WTC11 (cell line): ENCODE data around the gene LMF1. TPM values are rescaled to one million over a fixed set of nuclear protein-coding genes. Genes with fewer than 3 reads are reported as not detected.

Source experiments
- ATAC-seq: fragments of 200-7000 bp; cut with Tn5 transposase; 2 replicates; pipeline ENCODE4 v1.10.0; 2021; ENCODE audit warnings: mild to moderate bottlenecking, moderate library complexity
- CTCF ChIA-PET: fragments of 300-600 bp; sonication (Branson Sonifier 250); formaldehyde crosslinking; loops from one replicate; lab custom pipeline; 2021; ENCODE audit warnings: antibody characterized with exemption; lab: Charles Lee
- POLR2A ChIA-PET: fragments of 350-600 bp; sonication (Branson Sonifier 250); formaldehyde crosslinking; loops from one replicate; lab custom pipeline; 2021; ENCODE audit warnings: antibody characterized with exemption; lab: Charles Lee
- DNase-seq: peaks from one replicate; pipeline ENCODE4 v3.0.0; 2021; ENCODE audit warnings: low spot score
- H3K27ac Mint-ChIP-seq: 2 replicates; pipeline ENCODE4 v1.8.0; 2021; ENCODE audit warnings: mixed read lengths
- H3K27me3 Mint-ChIP-seq: 2 replicates; pipeline ENCODE4 v1.8.0; 2021; ENCODE audit warnings: low read depth, mild to moderate bottlenecking, moderate library complexity, mixed read lengths
- H3K36me3 Mint-ChIP-seq: 2 replicates; pipeline ENCODE4 v1.8.0; 2021; ENCODE audit warnings: mixed read lengths
- H3K4me1 Mint-ChIP-seq: 2 replicates; pipeline ENCODE4 v1.8.0; 2022; ENCODE audit warnings: mixed read lengths
- H3K4me3 Mint-ChIP-seq: 2 replicates; pipeline ENCODE4 v1.8.0; 2021; ENCODE audit warnings: mild to moderate bottlenecking, moderate library complexity, mixed read lengths
- H3K9me3 Mint-ChIP-seq: 2 replicates; pipeline ENCODE4 v1.8.0; 2021; ENCODE audit warnings: mixed read lengths
- ARID4B ChIP-seq: sonication (generic); formaldehyde crosslinking; IDR thresholded peaks from 2 replicates; pipeline ENCODE4 v1.8.0; 2023; ENCODE audit warnings: missing genetic modification reagents, mild to moderate bottlenecking, borderline replicate concordance
- ATF6 ChIP-seq: sonication (generic); formaldehyde crosslinking; IDR thresholded peaks from 2 replicates; pipeline ENCODE4 v1.8.1; 2023; ENCODE audit warnings: mild to moderate bottlenecking, missing genetic modification reagents
- CBFB ChIP-seq: sonication (generic); formaldehyde crosslinking; IDR thresholded peaks from 2 replicates; pipeline ENCODE4 v1.8.1; 2022; ENCODE audit warnings: mild to moderate bottlenecking, low read depth, missing genetic modification reagents
- CREB1 ChIP-seq: sonication (generic); formaldehyde crosslinking; IDR thresholded peaks from 2 replicates; pipeline ENCODE4 v1.8.0; 2023; ENCODE audit warnings: mild to moderate bottlenecking, missing genetic modification reagents
- CREM ChIP-seq: sonication (generic); formaldehyde crosslinking; IDR thresholded peaks from 2 replicates; pipeline ENCODE4 v1.8.1; 2022; ENCODE audit warnings: mild to moderate bottlenecking, missing genetic modification reagents, moderate library complexity
- E2F1 ChIP-seq: sonication (generic); formaldehyde crosslinking; IDR thresholded peaks from 2 replicates; pipeline ENCODE4 v1.8.0; 2022; ENCODE audit warnings: mild to moderate bottlenecking, missing genetic modification reagents
- E2F4 ChIP-seq: sonication (generic); formaldehyde crosslinking; IDR thresholded peaks from 2 replicates; pipeline ENCODE4 v1.8.1; 2022; ENCODE audit warnings: low read depth, mild to moderate bottlenecking, moderate library complexity, missing genetic modification reagents, borderline replicate concordance
- FOXP4 ChIP-seq: sonication (generic); formaldehyde crosslinking; IDR thresholded peaks from 2 replicates; pipeline ENCODE4 v1.8.0; 2022; ENCODE audit warnings: mild to moderate bottlenecking, missing genetic modification reagents
- GRHL2 ChIP-seq: fragments of 250-450 bp; sonication (Bioruptor Pico); IDR thresholded peaks from 2 replicates; pipeline ENCODE4 v1.8.0; 2022; ENCODE audit warnings: mild to moderate bottlenecking, moderate library complexity; ENCODE audit not compliant: insufficient replicate concordance, severe bottlenecking
- HMGXB4 ChIP-seq: sonication (generic); formaldehyde crosslinking; IDR thresholded peaks from 2 replicates; pipeline ENCODE4 v1.8.1; 2023; ENCODE audit warnings: mild to moderate bottlenecking, moderate library complexity, missing genetic modification reagents
- JAZF1 ChIP-seq: fragments of 250-450 bp; sonication (Bioruptor Pico); IDR thresholded peaks from 2 replicates; pipeline ENCODE4 v1.9.0; 2021; ENCODE audit warnings: moderate library complexity, mild to moderate bottlenecking, inconsistent platforms
- NFATC4 ChIP-seq: fragments of 250-450 bp; sonication (Bioruptor Pico); IDR thresholded peaks from 2 replicates; pipeline ENCODE4 v1.9.0; 2021; ENCODE audit warnings: mild to moderate bottlenecking
- NR2C2 ChIP-seq: sonication (generic); formaldehyde crosslinking; IDR thresholded peaks from 2 replicates; pipeline ENCODE4 v1.8.0; 2022; ENCODE audit warnings: mild to moderate bottlenecking, missing genetic modification reagents
- PRRX2 ChIP-seq: fragments of 250-450 bp; sonication (Bioruptor Pico); IDR thresholded peaks from 2 replicates; pipeline ENCODE4 v1.8.0; 2021; ENCODE audit warnings: mild to moderate bottlenecking
- SMAD4 ChIP-seq: sonication (generic); formaldehyde crosslinking; IDR thresholded peaks from 2 replicates; pipeline ENCODE4 v1.8.0; 2022; ENCODE audit warnings: mild to moderate bottlenecking, missing genetic modification reagents
- SOX15 ChIP-seq: fragments of 250-450 bp; sonication (Bioruptor Pico); IDR thresholded peaks from 2 replicates; pipeline ENCODE4 v1.9.0; 2021; ENCODE audit warnings: mild to moderate bottlenecking
- ZBTB43 ChIP-seq: sonication (generic); formaldehyde crosslinking; IDR thresholded peaks from 2 replicates; pipeline ENCODE4 v1.8.1; 2023; ENCODE audit warnings: mild to moderate bottlenecking, missing genetic modification reagents
- ZNF121 ChIP-seq: sonication (generic); formaldehyde crosslinking; IDR thresholded peaks from 2 replicates; pipeline ENCODE4 v1.8.0; 2023; ENCODE audit warnings: missing genetic modification reagents
- ZNF512 ChIP-seq: sonication (generic); formaldehyde crosslinking; IDR thresholded peaks from 2 replicates; pipeline ENCODE4 v1.8.1; 2022; ENCODE audit warnings: missing genetic modification reagents, borderline replicate concordance
- total RNA-seq: library from RNA; stranded (reverse); gene quantifications from 3 replicates; pipeline ENCODE4 v1.2.3, GENCODE V29; 2021

Gene LMF1
- total RNA-seq, 1 experiment from 2014 or later, result 10.5 TPM

- no peak for TF ChIP-seq ZBTB43 (CRISPR knock-in tag)
- no peak for TF ChIP-seq CBFB
- no peak for TF ChIP-seq PRRX2 (CRISPR knock-in tag)
- TF ChIP-seq FOXP4 (CRISPR knock-in tag), result no peak
- TF ChIP-seq HMGXB4, result no peak
- no peak for TF ChIP-seq CREM (CRISPR knock-in tag)
- TF ChIP-seq E2F1 (CRISPR knock-in tag), result no peak
Measured at GRCh38 chr16:907842-908241, 62.9 kb downstream of the LMF1 start (continued).

GRCh38 chr16:907361-907760 lies 63.4 kb downstream of the LMF1 start:
- Mint-ChIP-seq H3K27ac (no peak overlapping the region), H3K4me1 (no peaks in the 10 kb centered on the region), H3K36me3 (peaks cover 17% of the 10 kb centered on the region), H3K27me3 (no peaks in the 10 kb centered on the region; the same call in 1 of the 2 replicates), H3K4me3 (no peak overlapping the region), H3K9me3 (peaks cover 16% of the 10 kb centered on the region)
- ATAC-seq, result no peak
- no peak for DNase-seq
- ChIA-PET CTCF (interaction anchor here (0.7 kb wide), 2 partner anchors 150 to 229 kb away, joined by 3 read pairs; no protein-coding TSS in a partner anchor), POLR2A (no interaction called here)
- no peak for TF ChIP-seq CBFB
- TF ChIP-seq ZNF121 (CRISPR knock-in tag), result no peak
- no peak for TF ChIP-seq ATF6
- TF ChIP-seq JAZF1 (CRISPR knock-in tag), result no peak
- TF ChIP-seq ZBTB43 (CRISPR knock-in tag), result no peak
- TF ChIP-seq NFATC4 (CRISPR knock-in tag), result no peak
- TF ChIP-seq SOX15, result no peak
- TF ChIP-seq CREB1 (CRISPR knock-in tag), result no peak
- TF ChIP-seq E2F4 (CRISPR knock-in tag), result no peak
- no peak for TF ChIP-seq SMAD4
- TF ChIP-seq NR2C2 (CRISPR knock-in tag), result no peak
- TF ChIP-seq ZNF512 (CRISPR knock-in tag), result no peak
- TF ChIP-seq ARID4B (CRISPR knock-in tag), result no peak
- TF ChIP-seq GRHL2 (CRISPR knock-in tag), result no peak
